GM10248 (cell line): ENCODE results near the gene MGST3.

Source experiments
- CTCF ChIA-PET: fragments of 300-600 bp; sonication (Branson Sonifier 250); formaldehyde crosslinking; extraction: SDS; loops from one replicate; lab custom pipeline; 2021; ENCODE audit warnings: antibody characterized with exemption; lab: Yijun Ruan, JAX
- POLR2A ChIA-PET: fragments of 350-650 bp; sonication (Branson Sonifier 250); formaldehyde crosslinking; extraction: SDS; loops from one replicate; lab custom pipeline; 2020; ENCODE audit warnings: antibody characterized with exemption; lab: Yijun Ruan, JAX
- DNase-seq: peaks from one replicate; pipeline ENCODE4 v3.0.0; 2012; ENCODE audit errors: extremely low spot score
- TF ChIP-seq, protein P1 (sequence below): IDR thresholded peaks from 2 replicates; pipeline ENCODE4 v1.5.1; 2012; ENCODE audit warnings: mild to moderate bottlenecking, low read depth; ENCODE audit errors: extremely low read depth, missing control alignments, control extremely low read depth

MGST3 gene

DNA sequence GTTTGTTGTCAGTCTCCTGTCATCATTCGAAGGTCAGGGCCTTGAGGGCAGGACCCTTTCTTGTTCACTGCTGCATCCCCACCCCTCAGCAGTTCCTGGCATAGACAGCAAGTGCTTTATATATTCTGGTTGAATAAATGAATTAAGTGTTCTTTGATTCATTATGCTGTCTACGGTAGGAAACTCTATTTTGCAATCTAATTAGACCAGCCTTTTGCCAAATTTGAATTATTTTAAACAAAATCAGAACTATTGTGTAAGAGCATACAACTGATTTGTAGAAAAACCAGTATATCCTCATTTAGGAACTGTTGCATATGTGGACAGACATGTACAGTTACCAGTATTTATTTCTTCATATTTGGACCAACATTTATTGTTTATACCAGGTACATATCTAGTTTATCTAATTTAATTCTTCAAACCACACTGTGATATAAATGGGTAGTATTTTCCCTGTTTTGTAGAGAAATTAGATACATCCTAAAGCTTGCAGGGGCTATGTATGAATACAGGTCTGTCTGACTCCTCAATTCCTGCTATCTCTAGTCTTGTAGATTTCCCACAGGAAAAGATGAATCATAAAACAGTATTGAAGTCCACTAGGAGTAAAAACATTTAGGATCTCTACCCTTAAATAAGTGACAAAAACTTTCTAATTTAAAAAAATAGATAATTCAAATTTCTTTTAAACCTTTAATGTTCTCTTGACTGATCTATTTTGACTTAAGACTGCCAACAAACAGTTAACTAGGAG lies 10.4 kb downstream of the MGST3 start:
- CTCF ChIA-PET = no interaction called here
- DNase-seq = no peak
- TF ChIP-seq, protein P1, sequence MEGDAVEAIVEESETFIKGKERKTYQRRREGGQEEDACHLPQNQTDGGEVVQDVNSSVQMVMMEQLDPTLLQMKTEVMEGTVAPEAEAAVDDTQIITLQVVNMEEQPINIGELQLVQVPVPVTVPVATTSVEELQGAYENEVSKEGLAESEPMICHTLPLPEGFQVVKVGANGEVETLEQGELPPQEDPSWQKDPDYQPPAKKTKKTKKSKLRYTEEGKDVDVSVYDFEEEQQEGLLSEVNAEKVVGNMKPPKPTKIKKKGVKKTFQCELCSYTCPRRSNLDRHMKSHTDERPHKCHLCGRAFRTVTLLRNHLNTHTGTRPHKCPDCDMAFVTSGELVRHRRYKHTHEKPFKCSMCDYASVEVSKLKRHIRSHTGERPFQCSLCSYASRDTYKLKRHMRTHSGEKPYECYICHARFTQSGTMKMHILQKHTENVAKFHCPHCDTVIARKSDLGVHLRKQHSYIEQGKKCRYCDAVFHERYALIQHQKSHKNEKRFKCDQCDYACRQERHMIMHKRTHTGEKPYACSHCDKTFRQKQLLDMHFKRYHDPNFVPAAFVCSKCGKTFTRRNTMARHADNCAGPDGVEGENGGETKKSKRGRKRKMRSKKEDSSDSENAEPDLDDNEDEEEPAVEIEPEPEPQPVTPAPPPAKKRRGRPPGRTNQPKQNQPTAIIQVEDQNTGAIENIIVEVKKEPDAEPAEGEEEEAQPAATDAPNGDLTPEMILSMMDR = no peak
- POLR2A ChIA-PET = no interaction called here

DNA sequence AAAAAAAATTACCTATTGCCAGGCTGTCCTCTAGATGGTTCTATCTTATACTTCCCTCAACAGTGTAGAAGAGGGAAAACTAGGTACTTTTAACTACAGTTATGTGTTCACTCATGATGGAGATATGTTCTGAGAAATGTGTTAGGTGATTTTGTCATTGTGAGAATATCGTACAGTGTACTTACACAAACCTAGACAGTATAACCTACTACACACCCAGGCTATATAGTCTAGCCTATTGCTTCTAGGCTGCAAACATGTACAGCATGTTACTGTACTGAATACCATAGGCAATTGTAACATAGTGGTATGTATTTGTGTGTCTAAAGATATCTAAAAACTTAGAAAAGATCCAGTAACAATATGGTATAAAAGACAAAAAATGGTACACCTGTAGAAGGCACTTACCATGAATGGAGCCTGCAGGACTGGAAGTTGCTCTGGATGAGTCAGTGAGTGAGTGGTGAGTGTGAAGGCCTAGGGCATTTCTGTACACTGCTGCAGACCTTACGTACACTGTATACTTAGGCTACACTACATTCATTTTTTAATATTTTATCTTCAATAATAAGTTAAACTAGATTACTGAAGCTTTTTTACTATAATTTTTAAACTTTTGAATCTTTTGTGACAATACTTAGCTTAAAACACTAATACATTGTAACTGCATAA lies 13.2 kb downstream of the MGST3 start:
- TF ChIP-seq, protein P1 = no peak
- ChIA-PET CTCF (interaction anchor here (0.9 to 1.5 kb wide), 2 partner anchors 9 to 11 kb away, joined by 3 read pairs; no protein-coding TSS in a partner anchor), POLR2A (no interaction called here)
- DNase-seq = no peak

DNA sequence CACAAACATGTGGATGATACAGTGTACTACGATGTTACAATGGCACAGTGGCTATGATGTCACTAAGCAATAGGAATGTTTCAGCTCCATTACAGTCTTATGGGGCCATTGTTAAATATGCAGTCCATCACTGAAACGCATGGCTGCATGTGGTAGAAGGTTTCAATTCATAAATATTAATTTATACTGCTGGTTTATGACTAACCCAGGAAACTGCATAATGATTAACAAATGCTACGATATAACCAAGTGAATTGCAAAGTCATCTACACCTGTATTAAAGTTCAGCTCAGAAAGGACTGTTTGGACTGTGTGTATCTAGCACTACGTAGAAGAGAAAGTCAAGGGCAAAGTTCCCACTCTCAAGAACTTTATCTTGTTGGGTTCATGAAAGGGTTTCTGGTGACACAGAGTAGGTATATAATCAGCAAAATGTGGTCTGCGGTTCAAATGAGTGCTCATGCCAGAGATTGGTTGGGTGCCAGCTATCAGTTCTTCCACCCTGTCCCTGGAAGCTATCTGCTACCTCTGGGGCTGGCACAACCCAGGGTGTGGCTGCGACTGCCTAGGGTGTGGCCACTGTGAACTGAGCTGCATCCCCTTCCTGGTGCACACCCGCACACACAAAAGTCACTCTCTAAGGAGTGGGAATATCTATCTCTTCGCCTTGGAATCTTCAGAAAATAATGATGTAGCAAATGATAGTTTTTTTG lies 14.8 kb downstream of the MGST3 start:
- CTCF ChIA-PET = interaction anchor here (1.0 to 1.3 kb wide), 3 partner anchors 14 to 45 kb away, joined by 3 to 4 read pairs (median 3); partner anchors contain the start of gene MGST3
- POLR2A ChIA-PET = no interaction called here
- no peak for DNase-seq
- TF ChIP-seq, protein P1 = no peak

DNA sequence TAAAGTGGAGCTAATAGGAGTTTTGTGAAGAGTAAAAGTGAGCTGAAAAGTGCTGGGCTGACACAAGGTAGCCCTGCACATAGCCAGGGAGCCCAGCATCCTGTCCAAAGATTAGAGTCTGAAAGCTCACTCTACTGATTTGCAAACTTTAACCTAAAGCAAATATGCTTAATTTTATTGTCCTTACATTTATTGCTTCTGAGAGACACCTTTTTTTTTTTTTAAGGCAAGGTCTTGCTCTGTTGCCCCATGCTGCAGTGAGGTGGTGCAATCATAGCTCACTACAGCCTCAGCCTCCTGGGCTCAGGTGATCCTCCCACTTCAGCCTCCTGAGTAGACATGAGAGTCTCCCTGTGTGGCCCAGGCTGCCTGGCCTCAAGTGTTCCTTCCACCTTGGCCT lies 16.5 kb downstream of the MGST3 start:
- CTCF ChIA-PET = interaction anchor here (0.8 to 1.7 kb wide), 6 partner anchors 8 to 50 kb away, joined by 3 to 8 read pairs (median 6); partner anchors contain the start of gene ALDH9A1

DNA sequence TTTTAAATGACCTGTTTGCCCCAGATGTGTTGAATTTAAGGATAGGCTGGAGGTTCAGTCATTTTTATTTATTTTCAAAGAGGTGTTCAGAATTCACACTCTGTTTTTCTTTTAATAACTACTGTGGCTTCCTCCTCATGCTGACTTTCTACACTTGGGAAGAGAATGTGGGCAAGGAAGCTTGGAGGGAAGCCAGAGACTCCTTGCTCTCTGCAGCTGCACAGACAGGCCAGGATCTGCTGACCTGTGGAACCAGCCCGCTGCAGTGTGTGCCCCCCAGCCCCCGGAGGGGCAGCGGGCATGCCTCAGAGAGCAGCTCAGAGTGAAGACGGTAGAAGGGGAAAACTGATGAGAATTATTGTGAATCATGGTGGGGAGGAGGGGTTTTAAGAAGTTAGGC lies 16.9 kb downstream of the MGST3 start:
- no peak for DNase-seq
- CTCF ChIA-PET = interaction anchor here (0.8 to 1.7 kb wide), 6 partner anchors 8 to 50 kb away, joined by 3 to 8 read pairs (median 6); partner anchors contain the start of gene ALDH9A1
- TF ChIP-seq, protein P1 = no peak
- POLR2A ChIA-PET = no interaction called here

More for the DNA sequence above, 16.5 kb downstream of the MGST3 start:
- TF ChIP-seq, protein P1 = no peak
- POLR2A ChIA-PET = no interaction called here
- DNase-seq = no peak

DNA sequence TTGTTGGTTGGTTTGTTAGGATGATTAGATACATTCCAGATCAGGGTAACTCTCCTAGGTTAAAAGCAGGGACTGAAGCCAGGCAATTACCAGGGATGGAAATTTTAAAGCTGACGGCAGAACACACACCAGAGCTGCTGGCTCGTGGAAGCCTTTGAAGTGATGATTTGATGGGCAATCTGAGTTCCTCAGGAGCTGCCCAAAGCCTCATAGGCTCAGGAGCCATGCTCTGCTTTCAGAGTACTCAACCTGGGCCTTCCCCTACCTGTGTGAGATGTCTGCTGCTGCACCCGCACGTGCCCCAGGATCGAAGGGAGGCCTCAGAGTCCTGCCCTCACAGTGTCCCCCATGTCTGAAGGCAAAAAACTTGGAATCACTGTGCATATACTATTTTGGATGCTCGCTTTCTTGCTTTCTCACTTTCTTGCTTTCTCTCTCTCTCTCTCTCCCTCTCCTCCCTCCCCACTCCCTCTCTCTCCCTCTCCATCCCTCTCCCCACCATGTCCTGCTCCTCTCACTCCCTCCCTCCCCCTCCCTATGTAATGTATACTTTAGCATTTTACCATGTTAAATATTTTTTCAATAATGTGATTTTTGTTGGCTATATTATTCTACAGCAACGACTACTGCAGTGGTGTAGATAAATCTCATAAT lies 18.0 kb downstream of the MGST3 start:
- no peak for DNase-seq
- CTCF ChIA-PET = interaction anchor here (1.6 to 1.7 kb wide), 2 partner anchors 9 to 41 kb away, joined by 5 to 6 read pairs; no protein-coding TSS in a partner anchor
- TF ChIP-seq, protein P1 = no peak
- POLR2A ChIA-PET = no interaction called here
